ENCODE results near the gene DYNLL2.

DNA sequence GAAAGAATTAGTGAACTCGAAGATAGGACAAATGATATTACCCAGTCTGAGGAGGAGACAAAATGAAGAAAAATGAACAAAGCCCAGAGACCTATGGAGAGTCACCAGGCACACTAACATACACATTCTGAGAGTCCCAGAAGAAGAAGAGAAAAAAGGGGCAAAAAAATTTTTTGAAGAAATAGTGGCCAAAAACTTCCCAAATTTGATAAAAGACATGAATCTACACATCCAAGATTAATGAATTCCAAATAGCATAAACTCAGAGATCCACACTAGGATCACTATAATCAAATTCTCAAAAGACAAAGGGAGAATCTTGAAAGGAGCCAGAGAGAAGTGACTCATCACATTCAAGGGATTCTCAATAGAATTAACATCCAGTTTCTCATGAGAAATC is 61.6 kb downstream of the DYNLL2 start:
- TF ChIP-seq POLR2A (IDR thresholded peaks at IDR 0.05), result no peak
- TF ChIP-seq, protein P1, sequence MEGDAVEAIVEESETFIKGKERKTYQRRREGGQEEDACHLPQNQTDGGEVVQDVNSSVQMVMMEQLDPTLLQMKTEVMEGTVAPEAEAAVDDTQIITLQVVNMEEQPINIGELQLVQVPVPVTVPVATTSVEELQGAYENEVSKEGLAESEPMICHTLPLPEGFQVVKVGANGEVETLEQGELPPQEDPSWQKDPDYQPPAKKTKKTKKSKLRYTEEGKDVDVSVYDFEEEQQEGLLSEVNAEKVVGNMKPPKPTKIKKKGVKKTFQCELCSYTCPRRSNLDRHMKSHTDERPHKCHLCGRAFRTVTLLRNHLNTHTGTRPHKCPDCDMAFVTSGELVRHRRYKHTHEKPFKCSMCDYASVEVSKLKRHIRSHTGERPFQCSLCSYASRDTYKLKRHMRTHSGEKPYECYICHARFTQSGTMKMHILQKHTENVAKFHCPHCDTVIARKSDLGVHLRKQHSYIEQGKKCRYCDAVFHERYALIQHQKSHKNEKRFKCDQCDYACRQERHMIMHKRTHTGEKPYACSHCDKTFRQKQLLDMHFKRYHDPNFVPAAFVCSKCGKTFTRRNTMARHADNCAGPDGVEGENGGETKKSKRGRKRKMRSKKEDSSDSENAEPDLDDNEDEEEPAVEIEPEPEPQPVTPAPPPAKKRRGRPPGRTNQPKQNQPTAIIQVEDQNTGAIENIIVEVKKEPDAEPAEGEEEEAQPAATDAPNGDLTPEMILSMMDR (IDR thresholded peaks at IDR 0.05), result no peak

Measured in uterus (tissue), 2 donors.